DOHH2 (cell line): ENCODE data around the gene PMM2.
"Not testable (repeated sequence)": the region's sequence is repeated elsewhere in the genome, so short reads cannot be mapped to it uniquely, and the experiment has no call there.

Experiments used
- EZH2phosphoT487 ChIP-seq: fragments of 200-600 bp; sonication (generic); IDR thresholded peaks from 2 replicates; pipeline ENCODE4 v1.6.1; 2017; ENCODE audit warnings: borderline replicate concordance, mild to moderate bottlenecking, antibody characterized with exemption, low read length, moderate library complexity, mixed read lengths
- TF ChIP-seq, protein P1 (sequence below): fragments of 200-600 bp; sonication (generic); IDR thresholded peaks from one replicate; pipeline ENCODE4 v1.5.1; 2014; ENCODE audit warnings: antibody characterized with exemption, mild to moderate bottlenecking, low read depth, low read length; ENCODE audit not compliant: poor library complexity, severe bottlenecking

DNA sequence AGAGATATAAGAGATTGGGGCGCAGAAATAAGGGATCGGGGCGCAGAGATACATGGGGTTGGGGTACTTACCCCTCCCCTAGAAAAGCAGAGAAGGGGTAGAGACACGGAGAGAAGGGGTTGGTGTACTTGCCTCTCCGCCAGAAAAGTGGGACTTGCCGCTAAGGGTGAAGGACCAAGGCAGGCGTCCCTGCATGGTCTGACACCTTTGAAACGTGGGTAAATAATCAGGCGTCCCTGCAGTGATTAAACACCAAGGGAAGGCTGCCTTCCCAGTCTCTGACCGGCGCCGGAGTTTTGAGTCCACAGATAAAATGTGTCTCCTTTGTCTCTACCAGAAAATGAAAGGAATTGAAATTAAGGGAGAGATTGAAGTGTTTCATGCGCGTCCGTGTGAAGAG lies 40.0 kb downstream of the PMM2 start:
- TF ChIP-seq, protein P1, sequence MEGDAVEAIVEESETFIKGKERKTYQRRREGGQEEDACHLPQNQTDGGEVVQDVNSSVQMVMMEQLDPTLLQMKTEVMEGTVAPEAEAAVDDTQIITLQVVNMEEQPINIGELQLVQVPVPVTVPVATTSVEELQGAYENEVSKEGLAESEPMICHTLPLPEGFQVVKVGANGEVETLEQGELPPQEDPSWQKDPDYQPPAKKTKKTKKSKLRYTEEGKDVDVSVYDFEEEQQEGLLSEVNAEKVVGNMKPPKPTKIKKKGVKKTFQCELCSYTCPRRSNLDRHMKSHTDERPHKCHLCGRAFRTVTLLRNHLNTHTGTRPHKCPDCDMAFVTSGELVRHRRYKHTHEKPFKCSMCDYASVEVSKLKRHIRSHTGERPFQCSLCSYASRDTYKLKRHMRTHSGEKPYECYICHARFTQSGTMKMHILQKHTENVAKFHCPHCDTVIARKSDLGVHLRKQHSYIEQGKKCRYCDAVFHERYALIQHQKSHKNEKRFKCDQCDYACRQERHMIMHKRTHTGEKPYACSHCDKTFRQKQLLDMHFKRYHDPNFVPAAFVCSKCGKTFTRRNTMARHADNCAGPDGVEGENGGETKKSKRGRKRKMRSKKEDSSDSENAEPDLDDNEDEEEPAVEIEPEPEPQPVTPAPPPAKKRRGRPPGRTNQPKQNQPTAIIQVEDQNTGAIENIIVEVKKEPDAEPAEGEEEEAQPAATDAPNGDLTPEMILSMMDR = not testable (repeated sequence)
- not testable (repeated sequence) for TF ChIP-seq EZH2phosphoT487
